Measurements from ENCODE around the gene SLC7A8. TPM values are rescaled to one million over a fixed set of nuclear protein-coding genes. Genes with fewer than 3 reads are reported as not detected.

SLC7A8 gene
- total RNA-seq, 1 donor from 2014 or later, result 4.1 TPM

DNA sequence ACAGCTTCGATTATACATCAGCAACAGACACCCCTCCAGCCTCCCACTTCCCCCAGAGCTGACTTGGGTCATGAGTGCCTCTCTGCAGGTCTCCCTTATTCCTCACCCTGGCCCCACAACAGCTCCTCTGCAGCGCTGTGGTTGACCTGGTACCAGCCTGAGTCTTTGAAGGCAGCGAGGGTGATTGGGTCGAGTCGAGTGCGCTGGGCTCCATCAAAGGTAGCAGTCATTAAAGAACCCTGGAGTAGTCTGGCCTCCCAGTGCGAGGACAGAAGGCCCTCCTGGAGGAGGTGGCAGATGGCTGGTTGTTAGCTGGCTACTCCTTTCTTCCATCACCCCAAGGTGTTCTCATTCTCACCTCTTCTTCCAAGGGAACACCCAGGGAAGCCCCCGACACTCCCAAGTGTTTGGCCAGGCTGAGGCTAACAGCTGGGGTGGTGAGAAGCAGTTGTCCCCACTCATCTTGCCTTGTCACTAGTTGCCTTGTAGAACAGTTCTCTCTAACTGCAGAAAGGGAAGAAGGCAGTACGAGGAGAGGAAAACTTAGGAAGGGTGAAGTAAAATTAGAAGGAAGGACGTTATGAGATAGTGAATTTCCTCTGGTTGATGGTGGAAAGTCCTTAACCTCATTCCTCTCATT, 81.4 kb downstream of the SLC7A8 start:
- no peak for DNase-seq (ENCODE audit: low spot score in 2 of 2)
- FAIRE-seq, result no peak

DNA sequence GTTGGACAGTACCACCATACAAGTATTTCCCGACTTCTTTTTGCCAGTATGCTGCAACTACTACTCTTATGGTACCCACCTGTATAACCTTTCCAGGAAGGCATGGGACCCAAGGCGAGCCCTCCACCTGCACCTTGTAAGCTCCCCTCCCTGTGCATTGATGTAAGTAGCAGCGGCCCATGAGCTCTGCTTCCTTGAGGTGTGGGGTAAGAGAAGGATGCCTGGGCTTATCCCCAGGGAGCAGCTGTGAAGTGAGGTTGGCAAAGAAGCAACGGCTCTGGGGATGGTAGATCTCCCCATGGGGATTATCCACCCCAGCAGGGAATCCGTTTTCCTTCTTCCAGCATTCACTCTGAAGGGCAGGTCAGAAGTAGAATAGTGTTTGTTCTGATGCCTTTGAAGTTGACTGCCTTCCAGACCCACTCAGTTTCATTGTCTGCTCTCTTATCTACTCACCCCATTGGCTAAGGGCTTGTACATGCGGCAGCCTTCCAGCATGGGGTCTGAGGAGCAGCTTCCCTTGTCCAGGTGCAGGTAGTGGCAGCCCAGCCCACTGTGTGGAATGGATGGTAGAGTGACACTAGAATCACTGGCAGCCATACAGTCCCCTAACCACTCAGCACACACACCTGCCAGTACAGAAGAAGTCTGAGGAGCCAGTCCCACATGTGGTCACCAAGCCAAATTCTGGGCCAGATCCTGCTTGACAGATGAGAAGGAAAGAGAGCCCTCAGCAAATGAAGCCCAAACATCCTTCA, 82.1 kb downstream of the SLC7A8 start:
- FAIRE-seq (no peak), DNase-seq (ENCODE audit: low spot score in 2 of 2) (no peak)

DNA sequence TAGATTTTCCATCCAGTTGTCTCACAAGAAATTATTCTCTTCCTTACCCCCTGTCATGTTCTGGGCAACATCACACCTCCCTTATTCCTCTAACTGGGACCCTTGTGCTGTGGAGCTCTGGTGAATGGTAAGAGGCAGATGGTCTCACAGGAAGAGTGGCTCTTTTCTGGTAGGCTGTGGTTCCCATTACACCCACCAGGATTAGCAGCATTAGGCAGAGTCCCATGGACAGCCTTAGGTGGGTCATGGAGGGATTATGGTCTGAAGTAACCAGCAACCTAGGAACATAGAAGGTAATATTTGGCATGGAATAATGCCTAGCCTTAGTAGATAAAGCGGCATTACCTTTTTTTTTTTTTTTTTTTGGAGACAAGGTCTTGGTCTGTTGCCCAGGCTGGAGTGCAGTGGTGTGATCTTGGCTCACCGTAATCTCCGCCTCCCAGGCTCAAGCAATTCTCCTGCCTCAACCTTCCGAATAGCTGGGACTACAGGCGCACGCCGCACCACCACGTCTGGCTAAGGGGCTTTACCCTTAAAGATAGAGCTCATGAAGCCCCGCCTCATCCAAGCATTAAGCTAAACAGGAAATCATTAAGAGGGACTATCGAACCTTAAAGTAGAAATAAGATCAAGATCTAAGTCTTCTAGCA, 84.1 kb downstream of the SLC7A8 start:
- DNase-seq (ENCODE audit: low spot score in 2 of 2), result no peak
- no peak for FAIRE-seq

DNA sequence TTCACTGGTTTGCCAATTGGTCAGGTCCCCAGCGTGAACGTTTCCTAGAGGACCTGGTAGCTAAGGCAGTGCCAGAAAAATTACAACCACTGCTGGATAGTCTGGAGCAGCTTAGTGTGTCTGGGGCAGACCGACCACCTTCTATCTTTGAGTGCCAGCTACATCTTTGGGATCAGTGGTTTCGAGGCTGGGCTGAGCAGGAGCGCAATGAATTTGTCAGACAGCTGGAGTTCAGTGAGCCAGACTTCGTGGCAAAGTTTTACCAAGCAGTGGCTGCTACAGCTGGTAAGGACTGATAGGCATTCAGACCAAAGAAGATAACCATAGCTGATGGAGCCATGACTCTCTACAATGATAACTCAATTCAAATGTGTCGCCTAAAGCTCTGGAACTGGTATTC, 85.7 kb downstream of the SLC7A8 start:
- no peak for FAIRE-seq

DNA sequence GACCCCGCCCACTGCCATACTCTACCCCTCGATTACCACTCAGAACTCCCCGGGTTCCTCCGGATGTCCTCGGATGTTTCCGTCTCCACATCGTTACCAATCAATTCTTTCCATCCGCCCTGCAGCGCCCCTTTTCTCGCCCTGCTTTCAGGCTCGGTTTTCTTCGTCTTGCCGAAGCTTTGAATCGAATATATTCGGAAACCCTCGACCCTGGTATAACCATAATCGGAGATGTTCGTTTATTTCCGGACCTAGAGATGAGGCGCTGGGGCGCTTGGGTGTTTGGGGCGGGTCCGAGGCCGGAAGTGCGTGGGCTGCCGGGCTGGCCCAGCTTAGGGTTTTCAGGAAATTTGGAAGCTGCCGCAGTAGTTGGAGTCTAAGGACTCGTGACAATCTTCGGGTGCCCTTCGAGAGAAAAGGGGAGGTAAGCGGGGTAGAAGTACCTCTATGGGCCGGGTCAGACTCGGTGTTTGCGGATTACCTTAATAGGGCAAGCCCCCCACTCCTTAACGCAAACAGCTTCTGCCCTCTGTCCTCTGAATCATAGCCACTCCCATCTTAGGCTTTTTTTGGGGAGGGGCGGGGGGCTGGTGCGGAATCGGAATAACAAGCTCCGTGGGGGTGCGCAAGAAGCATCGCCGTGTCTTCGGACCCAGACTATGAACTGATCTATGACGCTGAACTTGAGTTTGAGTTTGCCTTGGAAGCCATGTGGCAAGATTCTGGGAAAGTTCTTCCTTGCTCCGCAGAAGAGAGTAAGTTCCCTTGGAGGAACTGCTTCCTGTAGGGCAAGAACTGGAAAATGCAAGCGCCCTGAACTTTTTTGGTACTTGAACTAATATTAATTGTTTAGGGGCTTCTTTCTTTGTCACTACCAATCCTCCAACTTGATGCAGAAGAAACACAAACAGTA, 88.0 kb downstream of the SLC7A8 start, which contains the start of gene C14orf119:
TSS of gene C14orf119 (plus strand) at position 310 of the 913 bp plus-strand sequence. CDS start 2,154 bp downstream, outside the sequence.
- DNase-seq (ENCODE audit: low spot score in 2 of 2) (peak; percentile 97 to 99), FAIRE-seq (peak; percentile 99)

More for the DNA sequence above, 85.7 kb downstream of the SLC7A8 start:
- DNase-seq (ENCODE audit: low spot score in 2 of 2), result no peak

DNA sequence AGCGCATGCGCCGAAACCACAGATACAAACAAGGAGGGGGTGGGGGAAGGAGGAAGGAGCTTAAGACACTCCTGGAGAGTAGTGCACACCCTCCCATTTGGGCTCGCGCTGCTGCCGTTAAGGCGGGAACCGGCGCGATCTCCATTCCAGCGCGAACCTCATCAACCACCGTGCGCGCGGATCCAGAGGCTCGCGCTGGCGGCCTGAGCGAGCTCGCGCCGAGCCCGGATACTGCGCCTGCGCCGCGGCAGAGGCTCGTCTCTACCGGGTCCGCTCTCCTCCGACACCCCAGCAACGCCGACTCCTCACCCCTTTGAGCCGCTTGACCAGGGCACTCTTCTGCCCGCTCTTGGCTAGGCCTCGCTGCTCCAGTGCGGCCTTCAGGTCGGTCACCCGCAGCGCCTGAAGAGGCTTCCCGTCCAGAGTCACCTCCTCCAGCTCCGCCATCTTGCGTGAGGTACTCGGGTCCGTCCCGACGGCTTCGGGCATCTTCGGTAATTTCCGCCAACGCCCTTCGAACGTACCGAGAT, 88.7 kb downstream of the SLC7A8 start, which contains the start of gene ACIN1:
TSS of gene ACIN1 (minus strand) at position 471 of the 530 bp plus-strand sequence. CDS start at position 447, 24 bp downstream.
- FAIRE-seq (no peak), DNase-seq (ENCODE audit: low spot score in 2 of 2) (peak; percentile 49 to 57)

DNA sequence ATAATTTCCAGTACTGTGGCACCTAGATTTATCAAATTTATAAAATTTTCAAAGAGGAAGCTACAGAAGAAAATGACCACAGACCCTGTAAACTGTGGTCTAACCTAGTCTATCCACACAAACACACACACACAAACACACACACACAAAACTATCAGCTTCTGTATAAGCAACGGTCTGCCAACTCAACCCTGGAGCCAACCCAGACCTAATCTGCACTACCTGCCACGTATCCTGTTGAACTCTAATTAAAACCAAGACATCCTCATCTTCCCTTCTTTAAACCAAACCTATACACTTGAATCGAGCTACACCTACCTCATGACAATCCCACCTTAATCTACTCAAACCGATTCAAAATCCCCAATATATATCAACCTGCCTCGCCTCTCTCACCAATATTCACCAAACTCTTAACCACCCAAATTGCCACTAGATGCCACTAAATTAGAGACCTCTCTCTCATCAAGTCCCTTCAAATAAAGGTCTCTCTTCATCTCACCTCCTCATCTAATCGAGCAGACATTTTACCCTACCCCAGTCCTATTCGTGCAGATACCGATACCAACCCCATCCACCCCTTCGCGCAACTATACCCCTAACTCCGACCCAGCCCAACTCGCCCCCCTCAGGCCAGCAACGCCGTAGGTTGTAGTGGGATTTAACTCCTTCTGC, 89.3 kb downstream of the SLC7A8 start:
- DNase-seq (ENCODE audit: low spot score in 2 of 2) (no peak), FAIRE-seq (no peak)

DNA sequence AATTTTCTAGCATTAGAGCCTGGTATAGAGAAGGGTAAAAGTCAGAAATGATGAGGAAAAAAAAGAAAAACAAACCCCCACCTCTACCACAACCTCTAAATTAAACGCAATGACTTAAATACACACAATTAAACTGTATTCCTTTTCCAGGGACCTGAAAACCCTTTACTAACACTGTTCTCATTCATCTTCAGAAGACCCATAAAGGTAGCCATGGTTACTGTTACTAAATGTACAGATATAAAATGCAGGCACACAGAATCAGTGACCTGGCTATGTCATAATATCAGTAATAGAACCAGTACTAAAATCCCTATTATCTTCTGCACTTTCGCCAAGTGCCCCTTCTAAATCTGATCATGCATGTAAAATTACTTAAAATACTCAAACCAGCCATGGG, 89.9 kb downstream of the SLC7A8 start:
- no peak for DNase-seq (ENCODE audit: low spot score in 2 of 2)

DNA sequence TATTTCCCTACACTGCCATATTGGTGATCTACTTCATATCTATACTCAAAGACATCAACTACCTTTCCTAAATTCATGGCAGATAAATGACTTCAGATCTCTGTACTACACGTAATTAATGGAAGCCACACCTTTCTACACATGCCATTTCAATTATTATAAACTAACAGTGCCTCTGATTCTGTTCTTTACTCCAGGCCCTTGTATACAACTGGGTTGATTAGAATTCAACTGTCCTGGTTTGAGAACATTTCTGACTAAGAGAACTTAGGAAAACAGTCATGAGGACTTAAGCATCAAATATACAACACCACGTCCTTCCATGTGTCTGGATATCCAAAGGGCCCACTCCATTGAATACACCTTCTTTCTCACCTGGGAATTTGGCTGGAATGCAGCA, 90.4 kb downstream of the SLC7A8 start:
- DNase-seq (ENCODE audit: low spot score in 2 of 2), result no peak
- FAIRE-seq, result no peak

More for the DNA sequence above, 89.9 kb downstream of the SLC7A8 start:
- no peak for FAIRE-seq

DNA sequence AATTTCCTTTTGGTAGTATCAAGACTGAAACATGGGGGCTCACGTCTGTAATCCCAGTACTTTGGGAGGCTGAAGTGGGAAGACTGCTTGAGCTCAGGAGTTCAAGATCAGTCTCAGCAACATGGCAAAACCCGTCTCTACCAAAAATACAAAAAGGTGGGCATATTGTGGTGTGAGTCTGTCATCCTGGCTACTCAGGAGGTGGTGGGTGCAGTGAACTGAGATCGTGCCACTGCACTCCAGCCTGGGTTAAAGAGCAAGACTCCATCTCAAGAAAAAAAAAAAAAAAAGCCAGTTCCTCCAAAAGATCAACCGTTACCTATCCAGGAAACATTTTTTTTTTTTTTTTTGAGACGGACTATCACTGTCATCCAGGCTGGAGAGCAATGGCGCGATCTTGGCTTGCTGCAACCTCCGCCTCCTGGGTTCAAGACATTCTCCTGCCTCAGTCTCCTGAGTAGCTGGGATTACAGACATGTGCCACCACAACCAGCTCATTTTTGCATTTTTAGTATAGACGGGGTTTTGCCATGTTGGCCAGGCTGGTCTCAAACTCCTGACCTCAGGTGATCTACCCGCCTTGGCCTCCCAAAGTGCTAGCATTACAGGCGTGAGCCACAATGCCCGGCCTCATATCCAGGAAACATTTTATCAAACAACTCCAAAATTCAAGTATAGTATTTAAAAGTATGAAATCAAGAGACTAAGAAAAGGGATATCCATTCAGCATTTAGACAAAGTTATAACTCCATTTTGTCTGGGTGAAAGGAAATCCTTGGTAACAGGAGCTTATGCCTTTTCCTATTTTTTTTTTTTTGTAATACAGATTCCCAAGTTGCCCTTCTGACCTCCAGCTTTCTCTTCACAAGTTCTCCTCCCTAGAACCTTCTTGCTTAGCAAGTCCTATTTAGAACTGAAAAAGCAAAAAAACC, 91.9 kb downstream of the SLC7A8 start:
- DNase-seq (ENCODE audit: low spot score in 2 of 2) (no peak), FAIRE-seq (no peak)

DNA sequence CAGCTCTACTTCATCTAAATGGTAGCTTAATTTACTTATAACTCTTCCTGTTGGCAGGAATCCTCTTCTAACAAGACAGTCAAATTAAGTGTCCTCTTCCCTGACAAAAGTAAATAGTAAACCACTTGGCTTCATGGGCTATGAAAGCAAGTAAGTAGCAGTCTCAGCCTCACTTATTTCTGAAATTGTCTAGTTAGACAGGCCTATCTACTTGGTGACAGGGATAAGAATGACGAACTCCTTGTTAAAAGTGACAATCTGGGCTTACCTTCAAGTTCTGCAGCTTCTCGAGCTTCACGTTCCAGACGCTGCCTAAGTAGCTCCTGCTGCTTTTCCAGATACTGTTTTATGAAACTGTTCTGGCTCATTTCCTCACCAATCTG, 93.2 kb downstream of the SLC7A8 start:
- DNase-seq (ENCODE audit: low spot score in 2 of 2) (no peak), FAIRE-seq (no peak)

DNA sequence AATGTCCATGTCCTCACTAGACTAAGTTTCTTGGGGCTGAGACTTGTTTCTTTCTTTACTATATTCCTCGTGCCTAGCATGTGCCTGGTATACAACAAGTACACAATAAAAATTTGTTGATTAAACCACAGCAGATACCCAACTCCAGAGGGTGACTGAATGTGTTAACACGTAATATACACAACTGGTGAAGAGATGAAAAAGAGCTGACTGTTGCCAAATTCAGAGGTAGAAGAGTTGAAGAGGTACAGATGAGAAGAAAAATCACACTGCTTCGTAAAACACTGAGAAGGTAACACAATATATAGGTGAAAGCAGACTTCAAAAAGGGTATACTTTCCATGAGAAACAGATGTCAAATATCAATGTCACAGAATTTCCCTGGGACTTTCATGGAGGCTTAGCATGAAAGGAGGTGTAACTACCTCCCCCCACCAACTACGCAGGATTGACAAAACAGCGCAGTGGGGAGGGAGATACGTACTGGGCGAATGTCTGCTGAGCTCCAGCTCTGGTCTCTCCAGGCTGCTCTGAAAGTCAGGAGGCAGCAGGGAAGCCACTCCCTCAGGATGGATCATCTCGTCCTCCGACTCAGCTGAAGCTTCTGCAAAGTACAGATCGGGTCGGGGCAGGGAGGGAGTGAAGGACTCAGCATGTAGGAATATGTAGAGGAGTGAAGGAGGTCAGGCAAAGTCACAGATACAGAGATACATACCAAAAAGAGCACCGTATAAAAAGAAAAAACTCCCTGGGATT, 93.8 kb downstream of the SLC7A8 start:
- FAIRE-seq, result no peak
- DNase-seq (ENCODE audit: low spot score in 2 of 2), result no peak

DNA sequence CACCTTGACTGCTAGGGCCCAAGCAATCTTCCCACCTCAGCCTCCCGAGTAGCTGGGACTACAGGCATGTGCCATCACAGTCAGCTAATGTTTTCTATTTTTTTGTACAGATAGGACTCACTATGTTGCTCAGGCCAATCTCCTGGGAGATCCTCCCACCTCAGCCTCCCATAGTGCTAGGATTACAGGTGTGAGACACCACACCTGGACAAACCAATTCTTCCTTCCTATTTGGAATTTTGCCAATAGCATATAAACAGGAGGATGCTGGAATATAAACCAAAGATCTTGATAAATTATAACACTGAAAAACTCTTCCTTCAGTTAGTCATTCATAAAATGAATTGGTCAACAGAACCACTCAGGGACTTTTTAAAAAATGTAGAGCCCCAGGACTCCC, 96.9 kb downstream of the SLC7A8 start:
- DNase-seq (ENCODE audit: low spot score in 2 of 2) (no peak), FAIRE-seq (no peak)

DNA sequence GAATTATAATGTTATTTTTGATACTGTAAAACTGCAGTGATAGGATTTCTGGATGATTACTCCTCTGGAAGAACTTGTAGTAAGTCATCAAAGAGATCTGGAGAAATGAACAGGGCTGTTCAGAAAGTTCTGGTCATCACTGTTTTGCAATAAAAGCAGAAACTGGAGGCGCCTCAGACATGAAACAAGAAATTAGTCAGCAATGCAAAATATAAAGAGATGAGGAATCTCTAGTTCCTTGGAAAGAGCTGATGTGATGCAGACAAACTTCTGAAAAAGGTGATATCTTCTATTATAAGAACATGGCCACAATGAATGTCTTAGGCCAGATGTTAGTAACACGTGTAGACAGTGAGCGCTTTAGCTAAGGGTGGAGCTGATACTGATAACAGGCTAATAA, 98.0 kb downstream of the SLC7A8 start:
- no peak for FAIRE-seq
- DNase-seq (ENCODE audit: low spot score in 2 of 2), result no peak

DNA sequence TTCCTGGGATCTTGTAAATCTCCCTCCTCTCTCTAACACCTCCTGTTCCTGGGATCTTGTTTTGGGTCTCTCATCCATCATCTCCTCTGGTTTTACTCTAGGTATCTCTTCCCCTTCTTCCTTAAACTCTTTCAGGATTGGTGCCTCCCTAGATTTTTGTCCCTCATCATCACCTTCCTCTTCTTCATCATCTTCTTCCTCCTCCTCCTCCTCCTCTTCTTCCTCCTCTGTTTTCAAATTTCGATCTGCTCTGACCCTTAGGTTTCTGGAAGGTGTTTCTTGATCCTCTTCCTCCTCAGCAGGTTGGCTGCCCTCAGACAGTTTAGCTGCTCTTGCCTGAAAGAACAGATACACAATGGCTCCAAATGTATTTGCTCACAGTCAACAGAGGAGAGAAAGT, 103.0 kb downstream of the SLC7A8 start:
- DNase-seq (ENCODE audit: low spot score in 2 of 2) (no peak), FAIRE-seq (no peak)

DNA sequence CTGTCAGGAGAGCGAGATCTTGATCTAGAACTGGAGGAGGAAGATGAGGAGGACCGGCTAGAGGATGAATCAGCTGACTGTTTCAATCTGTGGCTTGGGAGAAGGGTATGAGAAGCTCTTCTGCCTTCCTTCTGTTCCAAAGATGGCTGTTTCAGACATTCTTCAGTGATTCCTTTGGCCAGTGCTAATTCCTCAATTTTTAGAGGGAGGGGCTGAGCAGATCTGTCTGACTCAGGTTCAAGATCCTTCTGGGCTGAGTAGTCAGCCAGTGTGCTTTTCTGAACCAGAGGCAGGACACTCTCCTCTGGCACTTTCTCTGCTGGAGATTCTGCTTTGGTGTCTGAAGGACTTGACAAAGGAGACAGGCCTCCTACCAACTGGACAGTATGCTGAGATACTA, 103.7 kb downstream of the SLC7A8 start:
- FAIRE-seq (no peak), DNase-seq (ENCODE audit: low spot score in 2 of 2) (no peak)

DNA sequence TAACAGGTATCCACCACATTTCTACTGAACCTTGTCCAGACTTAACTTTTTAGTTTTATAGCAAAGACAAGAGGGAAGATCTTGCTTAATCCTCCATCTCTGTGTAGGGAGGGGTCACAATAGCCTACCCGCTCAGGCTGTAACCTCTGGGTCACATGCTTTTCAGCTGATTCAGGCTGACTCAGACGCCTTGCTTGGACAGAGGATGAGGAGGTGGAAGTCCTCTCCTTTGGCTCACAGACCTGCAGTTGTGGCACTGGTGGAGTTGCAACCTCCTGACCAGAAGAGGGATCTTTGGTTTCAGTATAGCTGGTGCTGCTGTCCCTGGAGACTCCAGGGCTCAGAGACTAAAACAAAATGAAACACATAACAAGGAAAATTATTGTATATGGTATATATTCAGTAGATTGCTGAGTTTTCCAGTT, 104.8 kb downstream of the SLC7A8 start:
- FAIRE-seq (no peak), DNase-seq (ENCODE audit: low spot score in 2 of 2) (no peak)

DNA sequence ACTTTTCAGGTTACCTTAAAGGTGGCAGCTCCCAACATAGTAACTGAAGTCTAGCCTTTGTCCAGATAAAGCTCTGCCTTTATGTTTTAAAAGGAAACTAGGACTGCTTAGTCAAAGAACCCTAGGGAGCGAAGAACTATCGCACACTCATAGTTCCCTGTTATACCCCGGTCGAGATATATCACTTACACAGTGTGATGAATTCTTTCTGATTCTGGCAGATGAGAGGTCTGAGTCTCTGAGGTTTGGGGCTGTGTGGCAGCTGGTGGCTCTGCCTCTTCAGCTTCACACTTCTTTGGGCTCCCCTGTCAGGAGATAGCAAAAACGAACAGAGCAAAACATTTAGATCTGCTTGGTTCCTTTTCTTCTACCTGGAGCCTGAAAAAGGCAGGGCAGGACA, 105.5 kb downstream of the SLC7A8 start:
- DNase-seq (ENCODE audit: low spot score in 2 of 2) (no peak), FAIRE-seq (no peak)
